Neural crest cell (in vitro differentiated cells): ENCODE results near the gene MXD4. TPM values are rescaled to one million over a fixed set of nuclear protein-coding genes. Genes with fewer than 3 reads are reported as not detected.

ENCODE experiments used
- DNase-seq: peaks from one replicate; pipeline ENCODE4 v3.0.0; 2021; ENCODE audit warnings: low read depth, mixed read lengths, low spot score
- H3K27ac Mint-ChIP-seq: one replicate; pipeline ENCODE4 v1.8.0; 2021; ENCODE audit warnings: mild to moderate bottlenecking, mixed read lengths; ENCODE audit not compliant: unreplicated experiment
- H3K27me3 Mint-ChIP-seq: 2 replicates; pipeline ENCODE4 v1.8.0; 2021; ENCODE audit warnings: low read depth, mild to moderate bottlenecking, mixed read lengths
- H3K36me3 Mint-ChIP-seq: 2 replicates; pipeline ENCODE4 v1.8.0; 2021; ENCODE audit warnings: low read depth, mild to moderate bottlenecking, mixed read lengths
- H3K4me1 Mint-ChIP-seq: 2 replicates; pipeline ENCODE4 v1.8.0; 2021; ENCODE audit warnings: mixed read lengths
- H3K4me3 Mint-ChIP-seq: one replicate; pipeline ENCODE4 v1.8.0; 2021; ENCODE audit warnings: mild to moderate bottlenecking, mixed read lengths
- H3K9me3 Mint-ChIP-seq: 2 replicates; pipeline ENCODE4 v1.8.0; 2021; ENCODE audit warnings: mixed read lengths
- total RNA-seq: library from RNA; stranded (reverse); gene quantifications from 2 replicates; pipeline ENCODE4 v1.2.1, GENCODE V29; 2021
- TF ChIP-seq, protein P1 (sequence below): fragments of 200-600 bp; sonication (generic); conservative IDR thresholded peaks from 2 replicates; pipeline ENCODE4 v1.5.0; 2021; ENCODE audit warnings: antibody characterized with exemption, mild to moderate bottlenecking

MXD4 gene
- total RNA-seq, 1 donor from 2014 or later: 54.3 TPM

DNA sequence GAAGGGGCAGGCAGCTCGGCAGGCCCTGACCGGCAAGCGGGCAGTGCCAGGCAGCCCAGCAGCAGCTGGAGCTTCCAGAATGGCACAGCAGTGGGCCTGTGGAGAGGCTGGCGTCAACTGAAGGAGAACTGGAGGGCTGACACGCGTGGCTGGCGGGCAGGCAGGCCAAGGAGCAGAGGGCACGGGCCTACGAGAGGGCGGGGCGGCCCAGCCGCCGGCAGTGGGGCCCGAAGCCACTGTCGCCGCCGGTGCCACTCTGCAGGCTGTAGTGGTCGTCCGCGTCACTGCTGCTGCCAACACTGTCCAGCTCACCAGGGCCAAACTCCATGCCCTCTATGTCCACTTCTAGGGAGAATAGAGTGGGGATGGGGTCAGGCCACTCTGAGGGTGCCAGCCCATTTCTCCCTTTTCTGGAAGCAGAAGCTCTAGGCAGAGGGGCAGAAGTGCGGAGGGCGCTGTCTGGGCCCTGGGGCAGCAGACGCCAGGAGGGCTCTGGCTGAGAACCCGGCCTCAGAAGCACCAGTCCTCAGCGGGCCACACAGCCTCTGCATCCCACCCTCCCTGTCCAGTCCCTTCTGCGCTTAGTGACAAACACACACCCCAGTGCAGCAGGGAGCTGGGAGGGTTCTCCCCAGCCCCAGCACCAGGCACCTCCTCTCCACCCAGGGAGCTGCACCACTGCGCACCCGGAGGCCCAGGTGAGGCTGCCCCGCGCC lies 11.4 kb downstream of the MXD4 start:
- Mint-ChIP-seq H3K27ac (no peak overlapping the region), H3K4me1 (peaks cover 3% of the 10 kb centered on the region), H3K36me3 (no peaks in the 10 kb centered on the region), H3K27me3 (no peaks in the 10 kb centered on the region), H3K4me3 (no peak overlapping the region), H3K9me3 (no peaks in the 10 kb centered on the region)
- TF ChIP-seq, protein P1, sequence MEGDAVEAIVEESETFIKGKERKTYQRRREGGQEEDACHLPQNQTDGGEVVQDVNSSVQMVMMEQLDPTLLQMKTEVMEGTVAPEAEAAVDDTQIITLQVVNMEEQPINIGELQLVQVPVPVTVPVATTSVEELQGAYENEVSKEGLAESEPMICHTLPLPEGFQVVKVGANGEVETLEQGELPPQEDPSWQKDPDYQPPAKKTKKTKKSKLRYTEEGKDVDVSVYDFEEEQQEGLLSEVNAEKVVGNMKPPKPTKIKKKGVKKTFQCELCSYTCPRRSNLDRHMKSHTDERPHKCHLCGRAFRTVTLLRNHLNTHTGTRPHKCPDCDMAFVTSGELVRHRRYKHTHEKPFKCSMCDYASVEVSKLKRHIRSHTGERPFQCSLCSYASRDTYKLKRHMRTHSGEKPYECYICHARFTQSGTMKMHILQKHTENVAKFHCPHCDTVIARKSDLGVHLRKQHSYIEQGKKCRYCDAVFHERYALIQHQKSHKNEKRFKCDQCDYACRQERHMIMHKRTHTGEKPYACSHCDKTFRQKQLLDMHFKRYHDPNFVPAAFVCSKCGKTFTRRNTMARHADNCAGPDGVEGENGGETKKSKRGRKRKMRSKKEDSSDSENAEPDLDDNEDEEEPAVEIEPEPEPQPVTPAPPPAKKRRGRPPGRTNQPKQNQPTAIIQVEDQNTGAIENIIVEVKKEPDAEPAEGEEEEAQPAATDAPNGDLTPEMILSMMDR: no peak
- peak; percentile 1 for DNase-seq

DNA sequence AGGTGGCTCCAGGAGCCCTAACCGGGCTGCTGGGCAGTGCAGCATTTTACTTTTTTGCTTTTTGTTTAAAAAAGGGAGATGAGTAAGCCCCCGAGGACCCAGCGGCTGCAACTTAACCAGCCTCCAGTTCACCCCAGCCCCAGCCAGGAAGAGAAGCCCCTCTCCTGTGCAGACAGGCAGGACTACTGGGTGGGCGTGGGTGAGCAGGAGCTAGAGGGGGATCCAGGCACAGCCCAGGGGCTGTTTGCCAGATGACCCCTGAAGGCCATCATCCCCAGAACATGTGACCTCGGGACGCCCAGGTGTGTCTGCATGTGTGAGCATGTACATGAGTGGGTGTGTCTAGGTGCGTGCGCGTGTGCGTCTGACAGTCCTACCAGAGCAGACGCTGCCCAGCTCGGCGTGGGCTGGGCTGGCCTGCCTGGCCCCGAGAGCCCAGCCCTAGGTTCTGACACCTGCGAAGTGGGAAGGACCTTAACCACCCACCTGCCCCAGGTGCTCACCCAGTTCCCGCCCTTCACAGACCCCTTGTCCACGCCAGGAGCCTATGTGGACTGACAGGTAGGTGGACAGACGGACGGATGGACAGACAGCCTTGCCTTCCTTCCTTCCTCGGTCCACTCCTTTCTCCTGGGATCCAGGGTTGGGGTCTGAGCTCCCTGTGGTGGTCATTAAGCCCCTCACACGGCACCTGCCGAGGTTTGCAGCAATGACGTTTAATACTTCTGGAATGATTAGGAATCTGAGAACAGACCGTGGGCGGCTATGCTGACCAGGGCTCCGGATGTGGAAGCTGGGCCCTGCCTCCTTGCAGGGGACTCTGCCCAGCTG lies 12.2 kb downstream of the MXD4 start:
- Mint-ChIP-seq H3K36me3 (no peaks in the 10 kb centered on the region), H3K4me3 (no peak overlapping the region), H3K27ac (no peak overlapping the region), H3K9me3 (no peaks in the 10 kb centered on the region), H3K27me3 (no peaks in the 10 kb centered on the region), H3K4me1 (peaks cover 10% of the 10 kb centered on the region)
- TF ChIP-seq, protein P1: no peak
- no peak for DNase-seq

GRCh38 chr4:2248821-2249261 lies 13.1 kb downstream of the MXD4 start:
- Mint-ChIP-seq H3K9me3 (no peaks in the 10 kb centered on the region), H3K27ac (no peak overlapping the region), H3K4me1 (peaks cover 19% of the 10 kb centered on the region), H3K27me3 (no peaks in the 10 kb centered on the region), H3K36me3 (no peaks in the 10 kb centered on the region), H3K4me3 (peak overlapping the region; percentile 15)
- DNase-seq: no peak
- TF ChIP-seq, protein P1: no peak

DNA sequence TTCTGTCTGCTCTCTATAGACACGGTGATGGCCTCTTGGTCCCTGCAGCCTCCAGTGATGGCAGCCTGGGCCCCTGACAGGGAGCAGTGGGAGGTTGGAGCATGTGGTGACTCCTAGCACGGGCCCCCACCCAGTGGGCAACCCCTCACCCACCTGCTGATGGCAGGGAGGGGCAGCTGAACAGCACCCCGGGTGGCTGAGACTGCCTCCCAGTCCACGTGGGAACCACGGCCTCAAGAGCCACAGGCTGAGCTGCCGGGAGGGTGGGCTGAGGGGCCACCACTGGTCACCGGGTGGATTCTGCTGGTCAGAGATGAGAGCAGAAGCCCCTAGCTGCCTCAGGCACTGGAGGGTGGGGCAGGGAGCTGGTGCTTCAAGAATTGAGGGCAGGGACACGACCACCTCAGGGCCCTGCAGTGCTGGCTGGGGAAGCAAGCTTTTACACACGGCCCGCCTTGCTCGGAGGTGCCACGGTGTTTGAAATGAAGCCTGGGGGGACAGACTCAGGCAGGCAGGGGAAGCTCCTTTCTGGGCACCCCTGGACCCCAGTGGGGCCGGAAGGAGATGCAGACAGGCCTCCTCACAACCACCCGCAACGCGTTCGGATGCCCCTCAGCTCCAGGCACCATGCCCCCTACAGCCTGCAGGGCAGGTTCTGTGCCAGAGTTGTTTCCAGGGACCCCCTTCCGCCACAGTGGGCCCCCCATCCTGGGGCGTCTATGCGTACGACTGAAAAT lies 13.7 kb downstream of the MXD4 start:
- Mint-ChIP-seq H3K27me3 (no peaks in the 10 kb centered on the region), H3K36me3 (no peaks in the 10 kb centered on the region)

More for the DNA sequence above, 13.7 kb downstream of the MXD4 start:
- TF ChIP-seq, protein P1: no peak
- Mint-ChIP-seq H3K27ac (no peak overlapping the region), H3K4me1 (peaks cover 25% of the 10 kb centered on the region), H3K4me3 (no peak overlapping the region), H3K9me3 (no peaks in the 10 kb centered on the region)
- DNase-seq: no peak
